ENCODE measurements around the gene HPCAL4. TPM values are rescaled to one million over a fixed set of nuclear protein-coding genes. Genes with fewer than 3 reads are reported as not detected.

HPCAL4 gene
- total and polyA plus RNA-seq, 2 experiments from 2014 or later: 0.08 to 1.2 TPM

GRCh38 chr1:39726600-39726999 lies 35.4 kb upstream of the HPCAL4 start:
- TF ChIP-seq ZNF114 (CRISPR knock-in tag; IDR thresholded peaks at IDR 0.05) (no peak), EZH2 (IDR thresholded peaks at IDR 0.05; ENCODE audit: low read depth, unreplicated experiment) (no peak), ZNF331 (CRISPR knock-in tag; IDR thresholded peaks at IDR 0.05; ENCODE audit: low read depth) (no peak), STAT1 (IDR thresholded peaks at IDR 0.05; ENCODE audit: unreplicated experiment) (no peak), JUNB (IDR thresholded peaks at IDR 0.05; ENCODE audit: unreplicated experiment) (no peak), CREB1 (CRISPR knock-in tag; IDR thresholded peaks at IDR 0.05; ENCODE audit: low read depth) (no peak), CTCF (conservative IDR thresholded peaks at IDR 0.05; ENCODE audit: low read depth in 2 of 2) (no peak), ETS1 (IDR thresholded peaks at IDR 0.05) (no peak)
- Histone ChIP-seq H4K20me1 (replicated peaks; ENCODE audit: insufficient read depth) (no peaks in the 10 kb centered on the region), H3K9me2 (ENCODE audit: insufficient read depth) (no peaks in the 10 kb centered on the region), H3F3A (replicated peaks; ENCODE audit: low read depth) (no peaks in the 10 kb centered on the region), H3K79me2 (replicated peaks; ENCODE audit: insufficient read depth) (no peaks in the 10 kb centered on the region), H3K27me3 (ENCODE audit: insufficient read depth) (peaks cover 100% of the 10 kb centered on the region), H3K4me1 (ENCODE audit: insufficient read depth) (no peaks in the 10 kb centered on the region), H3K27ac (ENCODE audit: low read depth) (no peak overlapping the region), H2AFZ (no peak overlapping the region), H3K36me3 (ENCODE audit: insufficient read depth) (no peaks in the 10 kb centered on the region), H3K4me3 (no peak overlapping the region), H3K4me2 (no peak overlapping the region)
- Mint-ChIP-seq H3K4me3 (no peak overlapping the region), H3K36me3 (ENCODE audit: low read depth) (no peaks in the 10 kb centered on the region), H3K9me3 (no peaks in the 10 kb centered on the region), H3K27ac (no peak overlapping the region), H3K27me3 (ENCODE audit: insufficient read depth, low read depth, poor library complexity) (peaks cover 60% of the 10 kb centered on the region), H3K4me1 (no peaks in the 10 kb centered on the region)
- no peak for DNase-seq (ENCODE audit: low spot score)
- ATAC-seq: no peak

- DNase-seq (ENCODE audit: low spot score): no peak
- Histone ChIP-seq H3K9me2 (ENCODE audit: insufficient read depth) (no peaks in the 10 kb centered on the region), H3K4me1 (ENCODE audit: insufficient read depth) (no peaks in the 10 kb centered on the region), H3K27ac (ENCODE audit: low read depth) (no peak overlapping the region), H4K20me1 (replicated peaks; ENCODE audit: insufficient read depth) (0 out of 2 replicates have a peak, but pooled peaks cover 8% of the 10 kb centered on the region), H3K4me3 (no peak overlapping the region), H3K27me3 (ENCODE audit: insufficient read depth) (peaks cover 95% of the 10 kb centered on the region), H3K4me2 (no peak overlapping the region), H3F3A (replicated peaks; ENCODE audit: low read depth) (no peaks in the 10 kb centered on the region), H3K79me2 (replicated peaks; ENCODE audit: insufficient read depth) (no peaks in the 10 kb centered on the region), H3K36me3 (ENCODE audit: insufficient read depth) (no peaks in the 10 kb centered on the region), H2AFZ (no peak overlapping the region)
- ATAC-seq: no peak
- Mint-ChIP-seq H3K4me3 (no peak overlapping the region), H3K9me3 (no peaks in the 10 kb centered on the region), H3K27me3 (ENCODE audit: insufficient read depth, low read depth, poor library complexity) (peaks cover 53% of the 10 kb centered on the region), H3K36me3 (ENCODE audit: low read depth) (no peaks in the 10 kb centered on the region), H3K27ac (no peak overlapping the region), H3K4me1 (no peaks in the 10 kb centered on the region)
- TF ChIP-seq ETS1 (IDR thresholded peaks at IDR 0.05) (no peak), POLR2AphosphoS5 (IDR thresholded peaks at IDR 0.05; ENCODE audit: low read depth) (no peak), CTCF (conservative IDR thresholded peaks at IDR 0.05; ENCODE audit: low read depth in 2 of 2) (no peak)
Measured at GRCh38 chr1:39722495-39722894, 31.3 kb upstream of the HPCAL4 start.

Data from GM23338 (cell line).